BJ (cell line): Measurements from ENCODE around the gene BPIFB6. TPM values are rescaled to one million over a fixed set of nuclear protein-coding genes. Genes with fewer than 3 reads are reported as not detected.

Experiments
- CTCF ChIA-PET: fragments of 350-600 bp; formaldehyde crosslinking; extraction: SDS; loops from one replicate; lab custom pipeline; 2021; ENCODE audit warnings: antibody characterized with exemption, inconsistent platforms; lab: Yijun Ruan, JAX
- POLR2A ChIA-PET: fragments of 300-600 bp; sonication (Branson Sonifier 250); formaldehyde crosslinking; extraction: SDS; loops from one replicate; lab custom pipeline; 2021; ENCODE audit warnings: antibody characterized with exemption; lab: Charles Lee
- DNase-seq: peaks from one replicate; pipeline ENCODE4 v3.0.0-alpha.2; 2011; ENCODE audit warnings: low read depth
- H3K27me3 ChIP-seq: 2 replicates; pipeline ENCODE4 v1.6.0; 2011; ENCODE audit warnings: low read length; ENCODE audit not compliant: control insufficient read depth, insufficient read depth
- H3K36me3 ChIP-seq: 2 replicates; pipeline ENCODE4 v1.5.1; 2011; ENCODE audit warnings: low read length; ENCODE audit not compliant: control insufficient read depth, insufficient read depth
- H3K4me3 ChIP-seq: 2 replicates; pipeline ENCODE4 v1.5.1; 2011; ENCODE audit warnings: low read depth, mild to moderate bottlenecking, control low read depth, low read length
- polyA plus RNA-seq: library from polyadenylated mRNA; depleted of rRNA; stranded (reverse); fragments of >200 nt; gene quantifications from 2 replicates; pipeline ENCODE4 v1.2.3, GENCODE V29; 2011
- TF ChIP-seq, protein P1 (sequence below): IDR thresholded peaks from 2 replicates; pipeline ENCODE4 v1.5.1; 2011; ENCODE audit warnings: low read depth, mild to moderate bottlenecking, control low read depth, inconsistent platforms, low read length, moderate library complexity; ENCODE audit not compliant: insufficient read depth

Gene BPIFB6
- polyA plus RNA-seq, 1 experiment: not detected

DNA sequence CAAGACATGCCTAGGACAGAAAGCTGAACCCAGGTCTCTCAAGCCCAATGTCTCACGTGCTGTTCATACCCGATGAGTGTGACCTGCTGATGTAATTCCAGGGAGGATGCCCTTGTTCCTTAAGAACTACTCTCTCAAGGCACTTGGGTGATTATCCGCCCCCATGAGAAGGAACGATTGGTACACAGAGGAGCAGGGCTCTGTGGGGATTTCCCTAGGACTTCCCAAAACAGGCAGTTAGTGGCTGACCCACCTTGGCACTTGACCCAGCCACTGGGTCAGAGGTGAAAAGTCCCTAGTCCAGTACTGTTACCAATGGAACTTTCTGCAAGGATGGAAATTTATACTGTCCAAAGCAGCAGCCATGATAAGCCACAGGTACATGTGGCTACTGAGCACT is 9.2 kb upstream of the BPIFB6 start:
- POLR2A ChIA-PET: no interaction called here
- CTCF ChIA-PET: interaction anchor here (1.3 kb wide), 1 partner anchor 10 kb away, joined by 3 read pairs; no protein-coding TSS in a partner anchor
- TF ChIP-seq, protein P1, sequence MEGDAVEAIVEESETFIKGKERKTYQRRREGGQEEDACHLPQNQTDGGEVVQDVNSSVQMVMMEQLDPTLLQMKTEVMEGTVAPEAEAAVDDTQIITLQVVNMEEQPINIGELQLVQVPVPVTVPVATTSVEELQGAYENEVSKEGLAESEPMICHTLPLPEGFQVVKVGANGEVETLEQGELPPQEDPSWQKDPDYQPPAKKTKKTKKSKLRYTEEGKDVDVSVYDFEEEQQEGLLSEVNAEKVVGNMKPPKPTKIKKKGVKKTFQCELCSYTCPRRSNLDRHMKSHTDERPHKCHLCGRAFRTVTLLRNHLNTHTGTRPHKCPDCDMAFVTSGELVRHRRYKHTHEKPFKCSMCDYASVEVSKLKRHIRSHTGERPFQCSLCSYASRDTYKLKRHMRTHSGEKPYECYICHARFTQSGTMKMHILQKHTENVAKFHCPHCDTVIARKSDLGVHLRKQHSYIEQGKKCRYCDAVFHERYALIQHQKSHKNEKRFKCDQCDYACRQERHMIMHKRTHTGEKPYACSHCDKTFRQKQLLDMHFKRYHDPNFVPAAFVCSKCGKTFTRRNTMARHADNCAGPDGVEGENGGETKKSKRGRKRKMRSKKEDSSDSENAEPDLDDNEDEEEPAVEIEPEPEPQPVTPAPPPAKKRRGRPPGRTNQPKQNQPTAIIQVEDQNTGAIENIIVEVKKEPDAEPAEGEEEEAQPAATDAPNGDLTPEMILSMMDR: no peak
- Histone ChIP-seq H3K27me3 (no peaks in the 10 kb centered on the region), H3K36me3 (no peaks in the 10 kb centered on the region), H3K4me3 (no peak overlapping the region)
- no peak for DNase-seq

DNA sequence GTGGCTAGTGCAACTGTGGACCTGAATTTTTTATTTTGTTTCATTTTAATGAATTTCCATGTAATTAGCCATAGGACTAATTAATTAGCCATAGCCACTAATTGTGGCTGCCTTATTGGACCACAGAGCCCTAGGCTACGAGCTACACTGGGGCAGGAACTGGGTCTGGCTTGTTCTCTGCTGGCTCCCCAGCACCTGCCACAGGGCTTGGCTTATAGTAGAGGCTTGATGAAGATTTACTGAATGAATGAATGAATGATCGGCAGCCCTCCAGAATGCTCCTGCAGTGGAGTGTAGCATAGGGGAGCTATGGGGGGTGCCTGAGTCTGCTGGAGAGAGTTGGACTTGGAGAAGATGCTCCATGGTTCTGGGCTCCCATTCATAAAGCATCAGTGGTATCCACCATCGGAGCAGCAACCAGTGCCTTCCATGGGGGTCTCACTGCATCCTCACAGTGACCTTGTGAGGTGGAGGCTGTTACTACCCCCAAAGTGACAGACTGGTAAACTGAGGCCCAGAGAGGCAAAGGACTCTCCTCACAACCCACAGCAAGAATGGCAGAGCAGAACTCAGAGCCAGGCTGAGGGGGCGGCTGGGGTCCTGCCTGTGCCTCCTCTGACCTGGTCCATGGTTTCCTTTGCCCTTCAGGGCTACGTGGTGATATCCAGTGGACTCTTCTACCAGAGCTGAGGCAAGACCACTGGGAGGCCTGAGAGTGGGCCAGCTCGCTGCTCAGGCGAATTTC is 8.6 kb upstream of the BPIFB6 start:
- TF ChIP-seq, protein P1: no peak
- no peak for DNase-seq
- Histone ChIP-seq H3K36me3 (no peaks in the 10 kb centered on the region), H3K27me3 (0 out of 2 replicates have a peak, but pooled peaks cover 2% of the 10 kb centered on the region), H3K4me3 (no peak overlapping the region)
- CTCF ChIA-PET: interaction anchor here (1.3 kb wide), 1 partner anchor 10 kb away, joined by 3 read pairs; no protein-coding TSS in a partner anchor
- POLR2A ChIA-PET: no interaction called here

DNA sequence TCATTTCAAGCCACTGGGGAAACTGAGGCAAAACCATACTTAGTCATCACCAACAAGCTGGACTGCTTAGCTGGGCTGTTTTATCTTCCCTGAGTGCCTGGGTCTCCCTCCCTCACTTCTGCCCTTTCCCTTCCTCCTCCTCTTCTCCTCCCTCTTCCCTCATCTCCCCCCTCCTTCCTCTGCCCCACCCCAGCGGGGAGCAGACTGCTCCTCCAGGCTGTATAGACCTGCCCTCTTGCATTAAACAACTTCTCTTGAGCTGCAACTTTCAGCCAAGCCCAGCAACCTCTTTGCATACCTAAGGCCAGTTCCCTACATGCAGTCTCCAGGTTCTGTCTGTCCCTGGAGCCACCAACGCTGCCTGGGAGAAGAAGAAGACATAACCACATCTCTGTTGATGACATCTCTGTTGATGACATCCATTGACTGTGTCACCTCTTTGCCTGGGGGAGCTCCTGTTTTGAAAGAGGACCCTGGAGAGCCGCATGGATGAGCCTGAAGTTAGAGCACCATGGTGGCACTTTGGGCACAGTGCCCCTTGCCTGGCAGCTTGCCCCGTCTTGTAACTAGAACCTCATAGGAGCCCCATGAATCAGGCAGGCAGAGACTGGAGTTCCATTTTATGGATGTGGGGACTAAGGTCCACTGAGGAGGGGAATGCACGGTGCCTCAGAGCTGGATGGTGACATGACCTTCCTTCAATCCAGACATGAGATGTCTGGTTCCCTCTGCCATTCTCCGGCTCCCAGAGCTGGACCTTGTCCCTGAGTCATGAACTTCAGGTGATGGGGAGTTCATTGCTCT is 7.8 kb upstream of the BPIFB6 start:
- H3K4me3 ChIP-seq: no peak overlapping the region
- ChIA-PET POLR2A (no interaction called here), CTCF (no interaction called here)
- no peak for DNase-seq
- TF ChIP-seq, protein P1: no peak
- no peaks in the 10 kb centered on the region for H3K36me3 ChIP-seq
- 0 out of 2 replicates have a peak, but pooled peaks cover 2% of the 10 kb centered on the region for H3K27me3 ChIP-seq

DNA sequence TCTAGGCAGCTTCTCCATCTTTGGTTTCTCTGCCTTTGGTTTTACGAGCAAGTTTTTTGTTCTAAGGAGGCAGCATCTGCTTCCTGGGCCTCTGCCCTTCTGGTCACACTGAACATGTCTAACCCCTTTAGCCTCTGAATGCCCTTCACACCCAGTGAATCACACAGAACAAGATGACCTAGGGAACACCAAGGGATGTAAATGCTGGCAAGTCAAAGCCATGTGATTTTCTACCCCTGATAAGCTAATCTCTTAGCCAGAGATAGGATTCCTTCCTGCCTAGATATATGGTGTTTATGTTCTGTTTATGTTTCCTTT is 7.2 kb upstream of the BPIFB6 start:
- H3K27me3 ChIP-seq: 0 out of 2 replicates have a peak, but pooled peaks cover 2% of the 10 kb centered on the region
- CTCF ChIA-PET: interaction anchor here (0.6 kb wide), 1 partner anchor 235 kb away, joined by 3 read pairs; no protein-coding TSS in a partner anchor
- no peaks in the 10 kb centered on the region for H3K36me3 ChIP-seq
- TF ChIP-seq, protein P1: no peak
- DNase-seq: no peak
- no peak overlapping the region for H3K4me3 ChIP-seq
- POLR2A ChIA-PET: no interaction called here
